GM23338 (cell line): ENCODE data around the gene ROCK2. TPM values are rescaled to one million over a fixed set of nuclear protein-coding genes. Genes with fewer than 3 reads are reported as not detected.

Experiments used
- ATAC-seq: fragments of 200-7000 bp; cut with Tn5 transposase; 3 replicates; pipeline ENCODE4 v1.9.1; 2020
- DNase-seq: peaks from one replicate; pipeline ENCODE4 v3.0.0-alpha.2; 2015; ENCODE audit warnings: low spot score
- H2AFZ ChIP-seq: fragments of 200-600 bp; sonication (generic); 2 replicates; pipeline ENCODE4 v1.8.0; 2016; ENCODE audit warnings: antibody characterized with exemption, mild to moderate bottlenecking, moderate library complexity
- H3F3A ChIP-seq: fragments of 200-600 bp; sonication (generic); replicated peaks from 2 replicates; pipeline ENCODE4 v1.8.0; 2017; ENCODE audit warnings: antibody characterized with exemption, mixed run types, low read depth
- H3K27ac ChIP-seq: fragments of 200-600 bp; sonication (generic); 2 replicates; pipeline ENCODE4 v1.6.1; 2016; ENCODE audit warnings: low read depth
- H3K27me3 ChIP-seq: fragments of 200-600 bp; sonication (generic); 2 replicates; pipeline ENCODE4 v1.8.0; 2016; ENCODE audit warnings: mild to moderate bottlenecking, mixed run types, moderate library complexity; ENCODE audit not compliant: insufficient read depth
- H3K36me3 ChIP-seq: fragments of 200-600 bp; sonication (generic); 2 replicates; pipeline ENCODE4 v1.8.0; 2016; ENCODE audit warnings: mild to moderate bottlenecking; ENCODE audit not compliant: insufficient read depth
- H3K4me1 ChIP-seq: fragments of 200-600 bp; sonication (generic); 2 replicates; pipeline ENCODE4 v1.8.0; 2016; ENCODE audit warnings: mild to moderate bottlenecking, moderate library complexity; ENCODE audit not compliant: insufficient read depth
- H3K4me2 ChIP-seq: fragments of 200-600 bp; sonication (generic); 2 replicates; pipeline ENCODE4 v1.7.1; 2017; ENCODE audit warnings: mixed run types
- H3K4me3 ChIP-seq: fragments of 200-600 bp; sonication (generic); 2 replicates; pipeline ENCODE4 v1.6.1; 2016; ENCODE audit warnings: mixed run types
- H3K79me2 ChIP-seq: fragments of 200-600 bp; sonication (generic); replicated peaks from 2 replicates; pipeline ENCODE4 v1.8.0; 2017; ENCODE audit warnings: mild to moderate bottlenecking; ENCODE audit not compliant: insufficient read depth
- H3K9me2 ChIP-seq: fragments of 200-600 bp; sonication (generic); 2 replicates; pipeline ENCODE4 v1.8.0; 2017; ENCODE audit not compliant: insufficient read depth
- H4K20me1 ChIP-seq: fragments of 200-600 bp; sonication (generic); replicated peaks from 2 replicates; pipeline ENCODE4 v1.8.0; 2017; ENCODE audit warnings: mild to moderate bottlenecking; ENCODE audit not compliant: insufficient read depth
- H3K27ac Mint-ChIP-seq: 2 replicates; pipeline ENCODE4 v1.8.0; 2020; ENCODE audit warnings: inconsistent platforms, mild to moderate bottlenecking, moderate library complexity, mixed read lengths
- H3K27me3 Mint-ChIP-seq: 3 replicates; pipeline ENCODE4 v1.8.0; 2022; ENCODE audit warnings: low read depth, mild to moderate bottlenecking, moderate library complexity, mixed read lengths, inconsistent platforms; ENCODE audit not compliant: insufficient read depth, poor library complexity
- H3K36me3 Mint-ChIP-seq: 3 replicates; pipeline ENCODE4 v1.8.0; 2021; ENCODE audit warnings: low read depth, mild to moderate bottlenecking, inconsistent platforms, moderate library complexity, mixed read lengths
- H3K4me1 Mint-ChIP-seq: 3 replicates; pipeline ENCODE4 v1.8.0; 2020; ENCODE audit warnings: mild to moderate bottlenecking, inconsistent platforms, mixed read lengths
- H3K4me3 Mint-ChIP-seq: 3 replicates; pipeline ENCODE4 v1.8.0; 2021; ENCODE audit warnings: moderate library complexity, mild to moderate bottlenecking, inconsistent platforms, mixed read lengths
- H3K9me3 Mint-ChIP-seq: 3 replicates; pipeline ENCODE4 v1.8.0; 2020; ENCODE audit warnings: moderate library complexity, mild to moderate bottlenecking, inconsistent platforms, mixed read lengths
- CREB1 ChIP-seq: fragments of 250-450 bp; sonication (Bioruptor Pico); IDR thresholded peaks from 2 replicates; pipeline ENCODE4 v1.5.0; 2020; ENCODE audit warnings: low read depth, mild to moderate bottlenecking, moderate library complexity
- CTCF ChIP-seq, 2 experiments: fragments of 200-600 bp in 1 of 2; sonication (generic) in 1 of 2; conservative IDR thresholded peaks; 2 replicates each; pipeline versions ENCODE4 v1.5.1 to v1.6.1; 2016 to 2017; ENCODE audit warnings: antibody characterized with exemption in 2 of 2, low read depth in 2 of 2, mild to moderate bottlenecking in 2 of 2, moderate library complexity in 1 of 2
- ETS1 ChIP-seq: IDR thresholded peaks from 2 replicates; pipeline ENCODE4 v1.6.1; 2016; ENCODE audit warnings: antibody characterized with exemption
- EZH2phosphoT487 ChIP-seq: fragments of 200-600 bp; sonication (generic); IDR thresholded peaks from one replicate; pipeline ENCODE4 v1.8.1; 2018; ENCODE audit warnings: antibody characterized with exemption; ENCODE audit not compliant: unreplicated experiment
- JUNB ChIP-seq: IDR thresholded peaks from one replicate; pipeline ENCODE4 v1.6.1; 2016; ENCODE audit warnings: antibody characterized with exemption; ENCODE audit not compliant: unreplicated experiment
- NANOG ChIP-seq: IDR thresholded peaks from 2 replicates; pipeline ENCODE4 v1.6.1; 2016; ENCODE audit warnings: antibody characterized with exemption, borderline replicate concordance
- POLR2AphosphoS5 ChIP-seq: IDR thresholded peaks from 2 replicates; pipeline ENCODE4 v1.6.1; 2016; ENCODE audit warnings: antibody characterized with exemption, low read depth
- REST ChIP-seq: IDR thresholded peaks from one replicate; pipeline ENCODE4 v1.6.1; 2018; ENCODE audit warnings: antibody characterized with exemption; ENCODE audit not compliant: unreplicated experiment
- STAT1 ChIP-seq: IDR thresholded peaks from one replicate; pipeline ENCODE4 v1.6.1; 2016; ENCODE audit warnings: antibody characterized with exemption; ENCODE audit not compliant: unreplicated experiment
- ZNF114 ChIP-seq: fragments of 250-450 bp; sonication (Bioruptor Pico); IDR thresholded peaks from 2 replicates; pipeline ENCODE4 v1.5.0; 2020; ENCODE audit warnings: mild to moderate bottlenecking, moderate library complexity
- ZNF331 ChIP-seq: fragments of 250-450 bp; sonication (Bioruptor Pico); IDR thresholded peaks from 2 replicates; pipeline ENCODE4 v1.5.0; 2020; ENCODE audit warnings: low read depth, mild to moderate bottlenecking, moderate library complexity
- polyA plus RNA-seq: library from polyadenylated mRNA; unstranded; fragments of >200 nt; fragmentation: Nextera tagmentation; extraction: Ambion mirVana; gene quantifications from 2 replicates; pipeline ENCODE4 v1.2.1, GENCODE V29; 2016
- total RNA-seq: library from RNA; depleted of rRNA; stranded (reverse); fragments of >200 nt; shearing (Covaris generic); gene quantifications from 2 replicates; pipeline ENCODE4 v1.2.3, GENCODE V29; 2014

Gene ROCK2
- total and polyA plus RNA-seq, 2 experiments from 2014 or later, result 16.4 to 28.0 TPM

GRCh38 chr2:11157731-11158130 lies 186.7 kb downstream of the ROCK2 start (continued):
- TF ChIP-seq ETS1 (no peak), POLR2AphosphoS5 (no peak), REST (no peak), CREB1 (CRISPR knock-in tag) (no peak), ZNF114 (CRISPR knock-in tag) (no peak), JUNB (no peak), EZH2phosphoT487 (no peak), NANOG (no peak), ZNF331 (no peak), STAT1 (no peak), CTCF (conservative IDR thresholded peaks at IDR 0.05; ENCODE audit: low read depth in 2 of 2) (no peak)

- no peaks in the 10 kb centered on the region; the same call in 1 of the 3 replicates for H3K9me3 Mint-ChIP-seq
- H2AFZ ChIP-seq, result no peak overlapping the region
- H3K4me1 Mint-ChIP-seq, result peaks cover 9% of the 10 kb centered on the region
- DNase-seq (no peak), ATAC-seq (no peak)
- H3K27me3 ChIP-seq, result peaks cover 6% of the 10 kb centered on the region; the same call in 1 of the 2 replicates
- H3K4me2 ChIP-seq, result no peak overlapping the region
- H3K9me2 ChIP-seq, result no peaks in the 10 kb centered on the region
- H3K4me3 Mint-ChIP-seq, result no peak overlapping the region
- no peaks in the 10 kb centered on the region; the same call in 2 of the 3 replicates for H3K36me3 Mint-ChIP-seq
- TF ChIP-seq ZNF114 (CRISPR knock-in tag), result no peak
- H3K36me3 ChIP-seq, result no peaks in the 10 kb centered on the region
- no peaks in the 10 kb centered on the region for H3K79me2 ChIP-seq
- peaks cover 14% of the 10 kb centered on the region; the same call in 1 of the 2 replicates for H3F3A ChIP-seq
- no peak overlapping the region for H3K4me3 ChIP-seq
- H4K20me1 ChIP-seq, result no peaks in the 10 kb centered on the region
- no peak overlapping the region for H3K27ac Mint-ChIP-seq
- H3K4me1 ChIP-seq, result no peaks in the 10 kb centered on the region; the same call in 1 of the 2 replicates
- H3K27me3 Mint-ChIP-seq, result peaks cover 14% of the 10 kb centered on the region
- H3K27ac ChIP-seq, result no peak overlapping the region
Measured at GRCh38 chr2:11157296-11157695, 187.1 kb downstream of the ROCK2 start.
